ENCODE results near the gene KLC4.

DNA sequence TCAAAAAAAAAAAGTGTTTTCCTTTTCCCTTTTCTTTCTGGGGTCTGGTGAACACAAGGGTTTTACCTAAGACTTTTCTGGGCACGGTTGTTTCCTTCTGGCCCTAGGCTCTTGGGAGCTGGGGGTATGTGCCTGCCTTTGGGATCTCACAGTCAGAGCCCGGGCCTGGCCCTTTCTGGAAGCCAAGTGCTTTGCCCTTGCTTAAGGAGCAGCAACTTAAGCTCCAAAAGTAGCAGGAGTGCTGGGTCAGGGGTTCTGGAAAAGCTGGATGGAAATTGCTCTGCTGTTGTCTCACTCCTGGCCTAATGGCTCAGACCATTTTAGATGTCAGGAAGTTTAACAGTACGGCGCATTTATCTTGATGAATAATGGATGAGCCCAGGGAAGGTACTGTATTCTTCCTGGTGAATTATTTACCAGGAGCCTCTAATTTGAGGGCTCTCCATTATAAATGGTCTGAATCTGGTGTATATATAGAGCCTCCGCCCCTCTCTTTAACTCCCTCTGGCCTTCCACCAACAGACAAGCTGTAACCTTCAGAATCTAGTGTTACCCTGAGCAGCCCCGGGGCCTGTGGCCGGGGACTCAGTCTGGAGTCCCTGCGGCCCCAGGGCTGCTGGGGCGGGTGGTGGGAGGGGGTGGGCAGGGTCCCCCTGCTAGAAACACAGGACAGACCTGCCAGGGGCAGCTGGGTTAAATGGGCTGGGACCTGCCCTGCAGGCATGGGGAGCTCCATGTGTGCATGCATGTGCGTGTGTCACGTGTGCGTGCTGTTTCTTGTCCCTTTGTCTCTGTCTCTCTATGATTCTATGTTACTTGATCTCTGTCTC is 54.2 kb downstream of the KLC4 start:
- TF ChIP-seq EZH2 (IDR thresholded peaks at IDR 0.05; ENCODE audit: insufficient read depth, poor library complexity, severe bottlenecking) (no peak), EZH2phosphoT487 (IDR thresholded peaks at IDR 0.05; ENCODE audit: insufficient read depth, low read depth) (no peak)
